Anterior cingulate cortex (tissue), 58 donors: ENCODE measurements around the gene SLC39A3.
A peak's percentile ranks its signal among the peaks of the same experiment; 100 is the strongest.

Experiments
- DNase-seq, 58 donors: peaks; one replicate each; lab custom pipeline; 2025; lab: John Stamatoyannopoulos, UW

The SLC39A3 gene

GRCh38 chr19:2770055-2771013, 30.5 kb upstream of the SLC39A3 start:
- peak in 26 of 58 donors; percentile 5 to 63 (median 25) for DNase-seq

- DNase-seq: no peak
Measured at GRCh38 chr19:2769218-2769617, 29.4 kb upstream of the SLC39A3 start.

GRCh38 chr19:2768365-2769132, 28.7 kb upstream of the SLC39A3 start:
- DNase-seq: no peak

GRCh38 chr19:2767688-2768087, 27.9 kb upstream of the SLC39A3 start:
- no peak for DNase-seq

- no peak for DNase-seq
Measured at GRCh38 chr19:2766594-2767372, 27.0 kb upstream of the SLC39A3 start.

- no peak for DNase-seq
Measured at GRCh38 chr19:2765376-2765775, 25.6 kb upstream of the SLC39A3 start.

GRCh38 chr19:2764945-2765344, 25.1 kb upstream of the SLC39A3 start:
- DNase-seq: no peak

- no peak for DNase-seq
Measured at GRCh38 chr19:2763687-2764086, 23.9 kb upstream of the SLC39A3 start.

GRCh38 chr19:2762783-2763496, 23.1 kb upstream of the SLC39A3 start:
- no peak for DNase-seq

GRCh38 chr19:2761876-2762782, 22.3 kb upstream of the SLC39A3 start:
- DNase-seq: no peak

- no peak for DNase-seq
Measured at GRCh38 chr19:2761309-2761677, 21.5 kb upstream of the SLC39A3 start.

GRCh38 chr19:2759965-2760364, 20.1 kb upstream of the SLC39A3 start:
- no peak for DNase-seq

GRCh38 chr19:2759362-2759761, 19.5 kb upstream of the SLC39A3 start:
- peak in 7 of 58 donors; percentile 3 to 34 (median 15) for DNase-seq

GRCh38 chr19:2758601-2759313, 18.9 kb upstream of the SLC39A3 start:
- DNase-seq: no peak

GRCh38 chr19:2756921-2757881, 17.4 kb upstream of the SLC39A3 start:
- DNase-seq: no peak

GRCh38 chr19:2756477-2756876, 16.7 kb upstream of the SLC39A3 start:
- DNase-seq: no peak

- no peak for DNase-seq
Measured at GRCh38 chr19:2755811-2756210, 16.0 kb upstream of the SLC39A3 start.
